HL-60 (cell line): ENCODE results near the gene TM6SF1.

ENCODE experiments used
- POLR2AphosphoS5 ChIP-seq: IDR thresholded peaks from 2 replicates; pipeline ENCODE4 v1.6.1; 2012; ENCODE audit warnings: low read depth
- TF ChIP-seq, protein P1 (sequence below): IDR thresholded peaks from 2 replicates; pipeline ENCODE4 v1.6.1; 2012; ENCODE audit warnings: low read depth; ENCODE audit not compliant: insufficient replicate concordance
- TF ChIP-seq, protein P2 (sequence below): IDR thresholded peaks from one replicate; pipeline ENCODE4 v1.5.1; 2011; ENCODE audit warnings: low read length, control low read depth, inconsistent platforms; ENCODE audit not compliant: insufficient read depth

DNA sequence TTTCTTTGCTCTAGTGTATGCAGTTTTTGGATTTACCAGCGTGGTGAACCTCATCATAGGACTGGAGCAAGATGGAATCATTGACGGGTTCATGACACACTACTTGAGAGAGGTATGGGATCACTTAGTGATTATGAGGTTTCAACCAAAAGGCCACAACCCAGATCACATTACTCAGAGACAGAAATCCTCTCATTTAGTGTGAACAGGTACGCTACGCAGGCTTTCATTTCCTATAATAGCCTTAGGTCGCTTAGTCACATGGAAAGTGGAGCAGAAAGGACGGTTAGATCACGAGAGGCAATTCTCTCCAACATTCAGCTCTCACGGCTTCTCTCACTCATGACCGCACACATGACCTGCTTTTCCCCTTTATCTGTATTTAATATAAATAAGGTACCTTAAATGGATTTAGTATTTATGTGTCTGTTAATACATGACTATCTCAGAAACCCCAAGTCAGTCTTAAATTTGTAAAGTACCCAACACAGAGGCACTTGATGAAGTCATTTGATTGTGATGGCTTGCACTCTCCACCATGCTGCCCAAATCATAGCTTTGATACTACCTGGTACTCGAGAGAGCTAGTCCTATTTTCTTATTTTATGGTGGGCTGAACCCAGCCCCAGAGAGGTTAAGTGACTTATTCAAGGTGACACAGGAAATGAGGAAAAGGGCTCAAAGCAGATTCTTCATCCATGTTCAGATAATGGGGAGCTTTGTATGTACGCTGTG lies 8.6 kb downstream of the TM6SF1 start:
- TF ChIP-seq, protein P1, sequence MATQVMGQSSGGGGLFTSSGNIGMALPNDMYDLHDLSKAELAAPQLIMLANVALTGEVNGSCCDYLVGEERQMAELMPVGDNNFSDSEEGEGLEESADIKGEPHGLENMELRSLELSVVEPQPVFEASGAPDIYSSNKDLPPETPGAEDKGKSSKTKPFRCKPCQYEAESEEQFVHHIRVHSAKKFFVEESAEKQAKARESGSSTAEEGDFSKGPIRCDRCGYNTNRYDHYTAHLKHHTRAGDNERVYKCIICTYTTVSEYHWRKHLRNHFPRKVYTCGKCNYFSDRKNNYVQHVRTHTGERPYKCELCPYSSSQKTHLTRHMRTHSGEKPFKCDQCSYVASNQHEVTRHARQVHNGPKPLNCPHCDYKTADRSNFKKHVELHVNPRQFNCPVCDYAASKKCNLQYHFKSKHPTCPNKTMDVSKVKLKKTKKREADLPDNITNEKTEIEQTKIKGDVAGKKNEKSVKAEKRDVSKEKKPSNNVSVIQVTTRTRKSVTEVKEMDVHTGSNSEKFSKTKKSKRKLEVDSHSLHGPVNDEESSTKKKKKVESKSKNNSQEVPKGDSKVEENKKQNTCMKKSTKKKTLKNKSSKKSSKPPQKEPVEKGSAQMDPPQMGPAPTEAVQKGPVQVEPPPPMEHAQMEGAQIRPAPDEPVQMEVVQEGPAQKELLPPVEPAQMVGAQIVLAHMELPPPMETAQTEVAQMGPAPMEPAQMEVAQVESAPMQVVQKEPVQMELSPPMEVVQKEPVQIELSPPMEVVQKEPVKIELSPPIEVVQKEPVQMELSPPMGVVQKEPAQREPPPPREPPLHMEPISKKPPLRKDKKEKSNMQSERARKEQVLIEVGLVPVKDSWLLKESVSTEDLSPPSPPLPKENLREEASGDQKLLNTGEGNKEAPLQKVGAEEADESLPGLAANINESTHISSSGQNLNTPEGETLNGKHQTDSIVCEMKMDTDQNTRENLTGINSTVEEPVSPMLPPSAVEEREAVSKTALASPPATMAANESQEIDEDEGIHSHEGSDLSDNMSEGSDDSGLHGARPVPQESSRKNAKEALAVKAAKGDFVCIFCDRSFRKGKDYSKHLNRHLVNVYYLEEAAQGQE = no peak
- TF ChIP-seq, protein P2, sequence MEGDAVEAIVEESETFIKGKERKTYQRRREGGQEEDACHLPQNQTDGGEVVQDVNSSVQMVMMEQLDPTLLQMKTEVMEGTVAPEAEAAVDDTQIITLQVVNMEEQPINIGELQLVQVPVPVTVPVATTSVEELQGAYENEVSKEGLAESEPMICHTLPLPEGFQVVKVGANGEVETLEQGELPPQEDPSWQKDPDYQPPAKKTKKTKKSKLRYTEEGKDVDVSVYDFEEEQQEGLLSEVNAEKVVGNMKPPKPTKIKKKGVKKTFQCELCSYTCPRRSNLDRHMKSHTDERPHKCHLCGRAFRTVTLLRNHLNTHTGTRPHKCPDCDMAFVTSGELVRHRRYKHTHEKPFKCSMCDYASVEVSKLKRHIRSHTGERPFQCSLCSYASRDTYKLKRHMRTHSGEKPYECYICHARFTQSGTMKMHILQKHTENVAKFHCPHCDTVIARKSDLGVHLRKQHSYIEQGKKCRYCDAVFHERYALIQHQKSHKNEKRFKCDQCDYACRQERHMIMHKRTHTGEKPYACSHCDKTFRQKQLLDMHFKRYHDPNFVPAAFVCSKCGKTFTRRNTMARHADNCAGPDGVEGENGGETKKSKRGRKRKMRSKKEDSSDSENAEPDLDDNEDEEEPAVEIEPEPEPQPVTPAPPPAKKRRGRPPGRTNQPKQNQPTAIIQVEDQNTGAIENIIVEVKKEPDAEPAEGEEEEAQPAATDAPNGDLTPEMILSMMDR = no peak
- no peak for TF ChIP-seq POLR2AphosphoS5
